ENCODE results near the gene SAMMSON. TPM values are rescaled to one million over a fixed set of nuclear protein-coding genes. Genes with fewer than 3 reads are reported as not detected.

SAMMSON gene
- total and polyA plus RNA-seq, 2 of the 4 experiments (the other 2 are of a cell fraction) = not detected

DNA sequence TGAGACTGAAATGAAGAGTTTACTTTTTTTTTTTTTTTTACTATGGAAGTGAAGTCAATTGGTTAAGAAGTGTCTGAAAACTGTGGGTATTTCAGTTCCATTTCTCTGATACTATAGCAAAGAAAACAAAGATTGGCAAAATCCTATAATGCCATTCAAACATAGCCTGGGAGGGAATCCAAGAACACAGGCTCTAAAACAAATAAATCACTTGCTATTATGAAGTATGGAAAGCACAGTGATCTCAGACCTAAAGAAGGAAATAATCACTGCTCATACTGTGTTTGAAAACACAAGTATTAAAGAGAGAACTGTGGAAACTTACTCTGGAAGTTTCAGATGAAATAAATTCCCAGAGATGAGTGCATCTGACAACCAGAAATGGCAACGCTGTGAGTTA lies 12.0 kb downstream of the SAMMSON start:
- Histone ChIP-seq H2BK120ac (ENCODE audit: low read depth, low read length) (no peak overlapping the region), H2AFZ (replicated peaks; ENCODE audit: low read length, poor library complexity) (no peak overlapping the region), H3K9ac (ENCODE audit: low read depth, low read length) (no peak overlapping the region), H3K79me1 (ENCODE audit: low read depth in 1 of 2, low read length in 2 of 2) (no peaks in the 10 kb centered on the region), H3K4me3 (ENCODE audit: insufficient read depth, low read depth, low read length) (no peak overlapping the region), H3K18ac (ENCODE audit: low read depth, low read length) (no peak overlapping the region; the same call in 1 of the 2 replicates), H3K9me1 (ENCODE audit: insufficient read depth, low read length) (no peaks in the 10 kb centered on the region), H4K20me1 (ENCODE audit: insufficient read depth, low read length) (no peaks in the 10 kb centered on the region), H4K5ac (ENCODE audit: low read depth, low read length) (no peak overlapping the region; the same call in 1 of the 2 replicates), H3K27me3 (ENCODE audit: control insufficient read depth, insufficient read depth, low read length) (no peaks in the 10 kb centered on the region), H3K14ac (replicated peaks; ENCODE audit: low read depth, low read length) (no peak overlapping the region), H3K4me1 (ENCODE audit: control insufficient read depth, insufficient read depth, low read length) (peaks cover 2% of the 10 kb centered on the region; the same call in 1 of the 2 replicates), H3K4ac (ENCODE audit: low read depth, low read length) (no peak overlapping the region), H3K23ac (ENCODE audit: low read depth, low read length) (peak overlapping the region; percentile 56; the same call in 1 of the 2 replicates), H2BK20ac (ENCODE audit: low read depth, low read length) (no peak overlapping the region), H3K9me3 (ENCODE audit: control insufficient read depth, insufficient read depth, low read length) (no peaks in the 10 kb centered on the region), H3K27ac (ENCODE audit: insufficient read depth, low read length) (peak overlapping the region; percentile 68; the same call in 1 of the 2 replicates), H4K91ac (ENCODE audit: insufficient read depth, low read depth, low read length) (no peak overlapping the region), H2BK15ac (ENCODE audit: low read depth, low read length) (no peak overlapping the region), H3K4me2 (ENCODE audit: low read depth, low read length) (peak overlapping the region; percentile 40; the same call in 1 of the 2 replicates), H2AK9ac (replicated peaks; ENCODE audit: low read depth, low read length, poor library complexity) (no peak overlapping the region), H2AK5ac (ENCODE audit: low read depth, low read length) (no peak overlapping the region), H3K36me3 (ENCODE audit: control insufficient read depth, insufficient read depth, low read length) (no peaks in the 10 kb centered on the region), H3K56ac (ENCODE audit: extremely low read depth, insufficient read depth, low read length) (no peak overlapping the region), H4K8ac (ENCODE audit: low read depth in 2 of 2, low read length in 2 of 2) (no peak overlapping the region), H2BK5ac (ENCODE audit: low read depth, low read length, poor library complexity, severe bottlenecking) (no peak overlapping the region)
- dilution Hi-C loops (cut with HindIII; ENCODE audit: low sequenced_read_pairs, unreplicated experiment) = no loop called here
- TF ChIP-seq BHLHE40 (IDR thresholded peaks at IDR 0.05; ENCODE audit: low read depth, low read length) (no peak), RFX5 (IDR thresholded peaks at IDR 0.05; ENCODE audit: low read depth, low read length) (no peak), CEBPB (IDR thresholded peaks at IDR 0.05; ENCODE audit: low read depth, low read length) (no peak), FOS (IDR thresholded peaks at IDR 0.05; ENCODE audit: low read depth, low read length) (no peak), MXI1 (IDR thresholded peaks at IDR 0.05; ENCODE audit: borderline replicate concordance, low read depth, low read length) (no peak), RAD21 (IDR thresholded peaks at IDR 0.05; ENCODE audit: low read length) (no peak), CHD1 (IDR thresholded peaks at IDR 0.05; ENCODE audit: low read depth, low read length) (no peak)
- BruUV-seq (replicated peaks) = no TSS peak
- no CpG with 5 or more reads among the region's 1 CpG for WGBS, 2 experiments (ENCODE audit: extremely low coverage in 2 of 2, insufficient read length in 1 of 2)
- ChIA-PET POLR2A (ENCODE audit: unreplicated experiment) (no interaction called here), CTCF (interaction anchor here (0.7 kb wide), 1 partner anchor 75 kb away, joined by 7 read pairs; no protein-coding TSS in a partner anchor)
- intact Hi-C loops (cut with micrococcal nuclease) = no loop called here
- DNase-seq (no peak), ATAC-seq (ENCODE audit: low read depth) (peak; percentile 56)
- in situ Hi-C loops (cut with MboI; ENCODE audit: low sequenced_read_pairs) = no loop called here
